Heart left ventricle (tissue), 13 donors: ENCODE measurements around the gene IL10RB.

Source experiments
- CTCF ChIP-seq, 12 donors: fragments of 200-600 bp; sonication (generic) in 4 of 12; IDR thresholded peaks; one replicate each; pipeline versions ENCODE4 v1.5.0 to v1.8.0; 2018 to 2022; ENCODE audit warnings: antibody characterized with exemption in 12 of 12, mild to moderate bottlenecking in 5 of 12
- POLR2A ChIP-seq, 2 donors: fragments of 450-650 bp; IDR thresholded peaks; one replicate each; pipeline ENCODE4 v1.6.1; 2017; ENCODE audit warnings: antibody characterized with exemption in 2 of 2, mild to moderate bottlenecking in 2 of 2, moderate library complexity in 2 of 2
- donor health status: ischemic (EF 13 %, LVEDD 7.1; RV severe dilation, severe dysfunction).
- donor health status: DM: no; HTN: yes; CAD: no.
- donor health status: DM: no; HTN: no; CAD: no.
- donor health status: ischemic (EF 25% LVEDD 6.9; RV normal size, moderate dysfunction).
- donor health status: ischemic (EF 25% LVEDD 5.7; RV mildly dilated, moderate dysfunction).
- donor health status: ischemic (EF 35%, LVEDD 5.7; RV mildly dilated, moderate dysfunction).
- donor health status: nonischemic (EF 11% LVEDD 7.7; RV severe dilation, severe dysfunction).
- donor health status: DM: yes; HTN: yes; CAD: no.
- donor health status: PGD.
- donor health status: ischemic (EF 29% LVEDD 5.4; RV normal size, mild dysfunction).
- donor health status: nonischemic (EF 23%, LVEDD 6.1; RV moderate dilation, normal function).

- TF ChIP-seq POLR2A (IDR thresholded peaks at IDR 0.05) (no peak), CTCF (IDR thresholded peaks at IDR 0.05) (no peak)
Observed at GRCh38 chr21:33308586-33309490, 42.7 kb downstream of the IL10RB start.
